HG02840 (cell line): Measurements from ENCODE around the gene RNF130.

Source experiments
- ATAC-seq: cut with Tn5 transposase; IDR thresholded peaks from one replicate; pipeline ENCODE4 v1.9.1; 2021; ENCODE audit warnings: mild to moderate bottlenecking, moderate library complexity, moderate number of reproducible peaks; ENCODE audit not compliant: unreplicated experiment, low FRiP score

The RNF130 gene, protein sequence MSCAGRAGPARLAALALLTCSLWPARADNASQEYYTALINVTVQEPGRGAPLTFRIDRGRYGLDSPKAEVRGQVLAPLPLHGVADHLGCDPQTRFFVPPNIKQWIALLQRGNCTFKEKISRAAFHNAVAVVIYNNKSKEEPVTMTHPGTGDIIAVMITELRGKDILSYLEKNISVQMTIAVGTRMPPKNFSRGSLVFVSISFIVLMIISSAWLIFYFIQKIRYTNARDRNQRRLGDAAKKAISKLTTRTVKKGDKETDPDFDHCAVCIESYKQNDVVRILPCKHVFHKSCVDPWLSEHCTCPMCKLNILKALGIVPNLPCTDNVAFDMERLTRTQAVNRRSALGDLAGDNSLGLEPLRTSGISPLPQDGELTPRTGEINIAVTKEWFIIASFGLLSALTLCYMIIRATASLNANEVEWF

DNA sequence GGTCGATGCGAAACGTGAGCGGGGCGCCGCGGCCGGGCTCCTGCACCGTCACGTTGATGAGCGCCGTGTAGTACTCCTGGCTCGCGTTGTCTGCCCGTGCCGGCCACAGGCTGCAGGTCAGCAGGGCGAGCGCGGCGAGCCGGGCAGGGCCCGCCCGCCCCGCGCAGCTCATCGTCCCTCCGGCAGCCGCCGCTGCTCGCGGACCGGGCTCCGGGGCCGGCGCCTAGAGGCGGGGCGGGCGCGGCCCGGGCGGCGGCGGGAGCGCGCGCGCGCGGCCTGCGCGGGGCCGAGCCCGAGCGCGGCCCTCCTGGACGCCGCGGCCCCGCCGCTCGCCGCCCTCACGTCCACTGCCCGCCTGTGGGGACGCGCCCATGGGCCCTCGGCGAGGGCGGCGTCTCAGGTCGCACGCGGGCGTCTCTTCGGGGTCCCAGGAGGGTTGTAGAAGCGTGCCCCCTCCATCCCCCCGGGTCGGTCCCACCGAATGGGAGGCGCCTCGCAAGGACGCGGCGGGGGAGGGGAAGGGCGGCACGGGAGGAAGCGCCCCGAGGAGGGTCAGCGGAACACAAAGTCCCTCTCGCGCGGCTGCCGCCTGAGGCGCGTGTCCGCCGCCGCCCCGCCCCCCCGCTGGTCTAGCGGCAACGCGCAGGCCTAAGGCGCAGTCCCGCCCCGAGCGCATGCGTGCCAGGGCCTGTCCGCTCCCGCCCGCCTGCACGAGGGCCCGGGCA, at the start of gene RNF130:
TSS of gene RNF130 (minus strand) at position 229 of the 725 bp plus-strand sequence. CDS start at position 172, 57 bp downstream.
- no peak for ATAC-seq

DNA sequence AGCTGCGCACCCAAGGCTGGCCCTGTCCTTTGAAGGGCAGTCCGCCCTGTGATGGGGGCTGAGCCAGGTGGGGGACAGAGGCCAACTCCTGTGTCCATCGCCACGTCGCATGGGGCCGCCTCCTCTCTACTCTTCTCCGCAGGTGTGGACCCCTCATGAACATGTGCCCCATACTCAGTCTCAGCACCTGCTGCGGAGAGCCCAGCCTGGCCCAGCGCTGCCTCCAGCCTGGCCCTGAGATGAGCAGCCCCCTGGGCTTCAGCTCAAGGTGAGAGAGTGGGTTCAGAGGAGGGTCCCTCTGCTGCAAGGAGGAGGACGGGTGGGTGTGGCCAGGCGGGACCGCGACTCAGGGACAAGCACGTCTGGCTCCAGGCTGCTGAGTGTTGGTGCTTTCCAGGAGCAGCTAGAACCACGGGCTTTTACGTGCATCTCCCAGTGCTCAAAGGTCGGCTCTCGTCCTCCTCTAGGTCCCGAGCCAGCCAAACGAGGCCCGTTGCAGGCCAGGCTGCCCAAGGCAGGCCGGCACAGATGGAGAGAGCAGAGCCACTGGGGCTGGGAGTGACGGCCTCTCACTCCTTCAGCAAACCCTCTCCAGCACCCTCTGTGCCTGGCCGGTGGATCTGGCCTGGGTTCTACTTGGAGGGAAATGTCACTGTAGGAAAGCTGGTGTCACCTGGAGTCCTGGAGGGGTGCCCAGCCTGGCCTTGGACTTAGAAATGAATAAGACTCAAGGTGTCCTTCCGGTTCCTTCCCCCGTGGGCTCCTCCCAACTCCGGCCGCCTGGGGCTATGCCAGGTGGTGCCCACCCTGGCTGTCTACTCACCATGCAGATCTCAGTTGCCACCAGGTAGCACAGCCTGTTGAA, 48.9 kb upstream of the RNF130 start:
- ATAC-seq = no peak

DNA sequence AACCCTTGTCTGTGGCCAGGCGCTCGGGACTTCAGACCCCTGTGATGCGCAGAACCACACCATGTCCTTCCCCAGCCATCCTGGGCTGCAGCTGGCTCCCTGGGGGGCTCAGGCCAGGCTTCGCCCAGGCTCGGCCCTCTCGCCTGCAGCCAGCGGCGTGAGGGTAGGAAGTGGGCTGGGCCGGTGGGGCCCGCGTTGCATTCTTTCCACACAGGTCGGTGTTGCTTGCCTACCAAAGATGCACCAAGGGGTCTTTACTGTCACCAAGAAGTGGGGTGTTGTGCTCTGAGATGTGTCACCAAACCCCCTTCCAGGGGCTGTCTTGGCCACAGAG, 48.3 kb upstream of the RNF130 start:
- no peak for ATAC-seq

DNA sequence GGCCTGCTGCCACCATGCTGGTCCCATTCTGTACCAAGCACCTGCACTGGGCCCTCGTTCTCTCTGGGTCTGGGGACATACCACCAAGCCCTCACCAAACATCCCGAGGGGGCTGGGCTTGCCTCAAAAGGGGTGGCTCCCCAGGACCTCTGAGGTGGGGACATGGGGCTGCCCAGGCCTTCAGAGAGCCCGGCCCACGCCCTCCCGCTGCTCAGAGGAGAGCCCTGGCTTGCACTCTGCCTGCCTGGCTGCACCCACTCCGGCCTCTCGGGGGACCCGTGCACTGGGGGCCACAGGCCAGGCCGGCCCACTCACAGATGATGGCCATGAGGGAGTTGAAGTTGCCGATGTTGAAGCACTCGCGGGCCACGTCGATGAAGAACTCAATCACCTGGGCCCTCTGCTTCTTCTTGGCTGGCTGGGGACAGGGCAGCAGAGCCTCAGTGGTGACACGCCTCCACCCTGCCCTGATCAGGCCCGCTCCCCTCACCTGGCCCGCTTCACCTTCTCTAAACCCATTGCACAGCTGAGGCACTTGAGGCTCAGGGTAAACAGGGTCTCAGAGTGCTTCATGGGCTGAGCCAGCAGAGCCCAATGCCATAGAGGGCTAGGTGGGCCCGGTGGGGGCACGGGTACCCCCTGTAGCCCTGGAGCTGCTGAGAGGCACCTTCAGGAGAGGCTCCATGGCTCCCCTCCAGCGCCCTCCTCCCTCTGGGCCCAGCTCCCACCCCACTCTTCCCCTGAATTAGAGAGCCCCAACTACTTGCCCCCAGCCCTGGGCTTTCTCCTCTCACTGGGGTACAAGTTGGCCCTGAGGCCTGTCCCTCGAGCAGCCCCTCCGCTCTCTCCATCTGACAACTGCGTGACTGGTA, 47.7 kb upstream of the RNF130 start:
- no peak for ATAC-seq

DNA sequence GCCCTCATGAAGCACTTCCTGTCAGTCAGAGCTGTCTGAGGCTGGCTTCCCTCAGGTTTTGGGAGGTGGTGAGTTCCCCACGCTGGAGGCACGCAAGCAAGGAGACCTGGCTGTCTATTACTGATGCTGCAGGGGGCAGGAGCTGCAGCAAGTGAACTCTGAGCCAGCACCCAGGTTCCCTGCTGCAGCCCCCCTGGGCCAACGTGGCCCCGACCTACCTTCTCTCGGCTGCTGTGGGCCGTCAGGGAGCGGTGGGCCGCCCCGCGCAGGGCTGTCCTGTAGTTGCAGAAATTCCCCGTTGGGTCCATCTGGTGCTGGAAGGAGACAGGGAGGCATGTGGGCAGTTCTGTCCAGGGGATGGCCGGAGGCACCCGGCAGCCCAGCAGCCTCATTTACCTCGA, 46.8 kb upstream of the RNF130 start:
- no peak for ATAC-seq

DNA sequence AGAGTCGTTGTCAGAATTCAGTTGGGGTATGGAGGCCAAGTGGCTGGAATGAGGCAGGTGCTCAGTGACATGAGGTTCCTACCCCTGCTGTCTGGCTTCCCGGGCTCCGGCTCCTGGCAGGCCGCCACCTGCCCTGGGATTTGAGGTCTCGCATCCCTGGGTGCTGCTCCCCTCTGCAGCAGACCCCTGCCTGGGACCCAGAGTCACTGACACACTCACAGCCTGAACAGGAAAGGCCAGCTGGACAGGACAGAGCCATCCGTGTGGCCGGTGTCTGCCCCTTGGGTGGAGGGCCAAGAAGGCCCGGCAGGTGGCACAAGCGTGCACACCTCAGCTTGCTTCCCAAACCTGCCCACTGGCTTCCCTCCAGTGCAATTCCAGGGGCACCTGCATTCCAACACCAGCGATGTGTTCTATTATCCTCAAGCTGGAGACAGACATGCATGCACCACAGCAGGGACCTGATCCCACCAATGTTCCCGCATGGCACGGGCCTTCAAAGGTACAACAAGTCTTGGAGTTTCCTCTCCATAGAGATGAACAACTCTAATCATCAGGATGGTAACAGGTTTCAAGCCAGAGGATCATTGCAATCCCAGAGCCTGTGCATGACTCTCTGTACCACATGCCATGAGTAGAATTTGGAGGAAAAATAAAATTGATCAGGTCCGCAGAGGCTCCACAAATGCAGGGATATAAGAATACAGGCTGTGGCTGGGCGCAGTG, 45.6 kb upstream of the RNF130 start:
- ATAC-seq = no peak

DNA sequence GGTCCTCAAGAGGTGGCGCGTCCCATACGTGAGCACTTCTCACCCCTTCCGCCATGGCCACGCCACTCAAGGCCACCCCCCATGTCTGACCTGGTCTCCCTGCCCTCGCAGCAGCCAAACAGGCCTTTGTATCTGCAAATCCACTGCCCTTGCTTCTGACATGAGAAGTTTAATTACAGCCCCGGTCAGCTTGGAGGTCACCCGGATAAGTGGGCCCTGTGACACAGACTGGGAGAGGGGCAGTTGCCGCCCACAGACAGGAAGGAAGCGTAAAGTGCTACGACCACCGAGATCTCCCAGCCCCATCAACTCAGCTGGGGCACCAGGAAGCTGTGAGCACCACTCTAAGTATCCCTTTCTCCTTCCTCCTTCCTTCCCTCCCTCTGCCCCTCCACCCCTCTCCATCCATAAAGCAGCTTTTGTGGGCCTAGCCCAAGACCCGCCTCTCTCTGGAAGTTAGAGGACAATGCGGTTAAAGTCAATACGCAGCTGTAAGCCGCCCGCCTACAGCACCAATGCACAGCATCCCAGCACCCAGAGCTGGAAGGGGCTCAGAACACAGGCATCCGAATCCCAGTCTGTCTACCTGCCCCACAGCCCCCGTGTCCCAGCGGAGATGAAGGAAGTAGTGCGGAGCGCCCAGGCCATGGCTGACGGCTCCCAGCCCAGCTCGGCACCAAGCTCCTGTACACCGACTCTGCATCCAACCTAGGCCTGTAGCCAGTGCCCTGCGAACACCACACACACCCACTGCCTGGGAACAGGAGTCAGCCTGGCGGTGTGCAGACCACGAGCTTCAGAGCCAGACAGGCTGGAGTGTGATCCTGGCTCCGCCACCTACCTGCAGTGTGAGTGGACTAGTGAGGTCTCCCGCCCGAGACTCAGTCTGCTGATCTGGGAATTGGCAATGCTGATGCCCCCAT, 44.8 kb upstream of the RNF130 start:
- no peak for ATAC-seq

DNA sequence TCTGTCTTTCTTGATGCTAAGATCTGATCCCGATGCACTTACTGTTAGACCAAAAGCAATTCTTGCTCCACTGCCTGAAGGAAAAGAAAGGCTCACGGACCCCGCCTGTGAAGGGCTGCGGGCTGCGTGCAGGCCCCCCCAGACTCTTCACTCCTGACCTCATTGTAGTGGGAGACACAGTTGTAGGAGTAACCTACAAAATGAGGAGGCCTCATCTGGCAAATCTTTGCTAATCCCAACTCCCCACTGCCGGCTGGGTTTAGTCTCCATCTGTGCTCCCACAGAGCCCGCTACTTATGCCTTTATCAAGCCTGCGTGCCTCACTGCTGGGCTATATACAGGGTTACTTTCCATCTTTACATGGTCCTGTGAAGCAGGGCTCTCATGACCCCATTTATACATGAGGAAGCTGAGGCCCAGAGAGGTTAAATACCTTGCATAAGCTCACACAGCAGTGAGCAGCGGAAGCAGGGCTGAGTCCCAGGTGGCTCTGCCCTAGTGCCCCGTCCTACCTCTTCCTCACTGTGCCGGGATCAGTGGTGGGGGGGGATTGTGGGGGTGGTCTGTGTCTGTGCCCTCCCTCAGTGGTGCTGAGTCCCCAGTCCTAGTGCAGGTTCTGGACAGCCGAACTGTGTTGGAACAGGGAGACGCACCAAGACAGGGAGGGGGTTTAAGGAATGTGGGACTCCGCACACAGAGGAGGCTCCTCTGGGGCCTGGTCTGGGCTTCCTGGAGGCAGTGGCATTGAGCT, 43.9 kb upstream of the RNF130 start:
- no peak for ATAC-seq

DNA sequence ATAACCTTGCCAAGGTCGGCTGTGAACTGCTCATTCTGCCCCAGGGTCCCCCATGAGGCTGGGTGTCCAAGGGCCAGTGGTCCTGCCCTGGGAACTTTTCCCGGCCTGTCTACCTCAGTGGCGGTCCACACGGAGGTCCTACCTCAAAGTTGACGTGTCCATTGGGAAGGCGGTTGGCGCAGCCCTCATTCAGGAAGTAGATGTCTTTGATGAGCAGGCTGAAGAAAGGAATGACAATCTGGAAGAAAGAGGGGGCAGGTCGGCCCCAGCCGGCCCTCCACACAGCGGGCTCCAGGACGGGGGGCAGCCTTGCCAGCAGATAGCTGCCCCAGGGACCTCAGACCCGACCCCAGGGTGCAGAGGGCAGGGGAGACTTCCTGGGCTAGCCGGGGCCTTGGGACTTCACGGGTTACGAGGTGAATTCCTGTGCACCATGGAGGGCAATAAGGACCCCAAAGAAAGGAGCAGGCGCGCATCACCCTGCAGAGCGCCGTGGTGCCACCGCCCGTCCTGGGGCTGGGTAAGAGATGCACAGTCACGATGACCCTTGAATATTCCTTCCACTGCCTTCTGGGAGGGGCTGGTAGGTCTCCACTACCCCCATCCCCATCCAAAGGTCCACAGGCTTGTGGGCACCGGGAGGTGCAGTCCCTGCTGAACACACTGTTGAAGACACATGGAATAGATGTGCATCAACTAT, 42.9 kb upstream of the RNF130 start:
- no peak for ATAC-seq

DNA sequence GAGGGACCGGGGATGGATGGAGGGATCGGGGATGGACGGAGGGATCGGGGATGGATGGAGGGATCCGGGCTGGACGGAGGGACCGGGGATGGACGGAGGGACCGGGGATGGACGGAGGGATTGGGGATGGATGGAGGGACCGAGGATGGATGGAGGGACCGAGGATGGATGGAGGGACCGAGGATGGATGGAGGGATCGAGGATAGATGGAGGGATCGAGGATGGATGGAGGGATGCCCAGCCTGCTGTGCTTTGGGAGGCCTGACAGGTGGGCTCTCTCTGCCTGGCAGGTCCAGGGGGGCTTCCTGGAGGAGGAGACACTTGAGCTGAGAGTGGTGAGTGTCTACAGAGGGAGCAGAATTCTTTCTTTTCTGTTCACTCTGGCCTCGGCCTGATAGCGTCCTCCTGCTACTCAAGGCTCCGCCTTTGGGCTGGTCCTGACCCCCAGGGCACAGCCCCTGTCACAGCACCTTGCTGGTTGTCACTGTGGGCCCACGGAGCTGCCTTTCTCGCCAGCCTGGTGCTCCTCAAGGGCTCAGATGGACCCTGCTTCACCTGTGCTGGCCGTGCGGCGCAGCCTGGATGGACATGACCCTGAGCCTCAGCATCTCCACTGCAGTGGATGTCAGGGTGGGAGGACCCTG, 42.2 kb upstream of the RNF130 start:
- no peak for ATAC-seq

DNA sequence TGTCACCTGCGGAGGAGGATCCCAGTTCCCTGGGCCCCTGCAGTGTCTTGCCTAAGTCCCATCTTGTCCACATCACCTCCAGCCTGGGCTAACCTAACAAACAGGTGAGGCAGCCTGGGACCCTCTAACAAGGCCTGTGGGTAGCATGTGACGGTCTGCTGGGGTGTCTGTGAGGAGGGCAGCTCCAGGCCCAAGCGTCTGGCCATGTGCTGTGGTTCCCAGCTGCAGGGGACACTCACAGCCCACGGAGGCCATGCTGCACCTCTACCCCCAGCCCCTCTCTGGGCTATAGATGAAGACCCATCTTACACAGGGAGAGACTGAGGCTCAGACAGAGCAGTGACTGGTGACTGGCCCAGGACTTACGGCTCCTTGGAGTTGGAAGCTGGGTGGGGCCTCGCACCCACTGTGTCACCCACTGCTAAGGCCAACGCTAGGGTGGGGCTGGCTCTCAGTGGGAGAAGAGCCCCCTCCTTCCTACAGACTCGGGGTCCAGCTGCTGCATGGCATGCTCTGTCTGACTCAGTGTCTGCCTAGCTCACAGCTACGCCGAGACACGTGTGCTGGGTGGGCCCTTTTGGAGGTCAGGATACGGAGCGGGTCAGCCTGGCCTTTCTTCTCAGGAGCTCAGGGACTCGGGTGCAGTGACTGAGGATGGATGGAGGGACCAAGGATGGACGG, 40.8 kb upstream of the RNF130 start:
- no peak for ATAC-seq

DNA sequence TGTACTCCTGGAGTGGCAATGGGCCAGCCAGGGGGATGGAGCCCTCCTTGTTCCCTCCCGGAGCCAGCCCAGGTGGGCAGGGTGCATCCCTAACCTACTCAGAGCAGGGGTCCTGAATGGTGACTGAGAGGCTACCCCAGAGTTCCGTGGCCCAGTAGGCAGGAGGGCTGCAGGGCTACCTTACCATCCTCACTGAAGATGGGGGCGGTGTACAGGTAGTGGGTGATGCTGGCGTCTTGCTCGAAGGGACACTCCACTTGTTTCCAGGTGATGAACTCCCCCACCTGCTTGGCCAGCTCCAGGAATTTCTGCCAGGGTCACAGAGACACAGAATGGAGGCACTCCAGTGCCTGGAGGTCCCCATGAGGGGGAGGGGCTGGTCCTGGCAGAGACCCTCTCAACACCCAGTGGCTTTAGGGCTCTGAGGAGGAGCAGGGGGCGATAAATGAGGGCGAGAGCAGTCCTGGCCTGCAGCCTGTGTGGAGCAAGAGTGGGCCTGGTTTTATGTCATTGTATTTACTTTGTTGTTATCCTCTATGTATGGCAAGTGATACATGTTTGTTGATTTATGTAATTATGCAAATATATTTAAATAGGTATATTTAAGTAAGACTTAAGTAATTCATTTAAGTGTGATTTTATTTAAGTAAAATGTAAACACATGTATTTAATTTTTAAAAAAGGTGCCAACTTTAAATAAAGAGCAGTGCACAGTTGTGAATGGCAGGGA, 39.9 kb upstream of the RNF130 start:
- ATAC-seq = no peak

DNA sequence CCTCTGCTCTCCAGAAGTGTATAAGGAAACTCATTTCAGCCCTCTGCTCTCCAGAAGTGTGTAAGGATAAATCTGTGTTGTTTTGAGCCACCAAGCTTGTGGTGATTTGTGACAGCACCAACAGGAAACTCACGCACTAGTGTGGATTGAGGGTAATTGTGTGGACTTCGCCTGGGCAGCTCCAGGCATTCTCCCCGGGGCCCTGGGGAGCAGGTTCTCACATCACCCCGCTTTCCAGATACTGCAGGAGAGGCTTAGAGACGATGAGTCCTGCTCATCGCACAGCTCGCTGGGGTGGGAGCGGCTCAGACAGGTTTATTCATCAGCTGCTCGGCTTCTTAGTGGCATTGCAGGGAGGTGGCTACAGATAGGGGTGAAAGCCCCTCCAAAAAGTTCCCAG, 38.4 kb upstream of the RNF130 start:
- no peak for ATAC-seq

DNA sequence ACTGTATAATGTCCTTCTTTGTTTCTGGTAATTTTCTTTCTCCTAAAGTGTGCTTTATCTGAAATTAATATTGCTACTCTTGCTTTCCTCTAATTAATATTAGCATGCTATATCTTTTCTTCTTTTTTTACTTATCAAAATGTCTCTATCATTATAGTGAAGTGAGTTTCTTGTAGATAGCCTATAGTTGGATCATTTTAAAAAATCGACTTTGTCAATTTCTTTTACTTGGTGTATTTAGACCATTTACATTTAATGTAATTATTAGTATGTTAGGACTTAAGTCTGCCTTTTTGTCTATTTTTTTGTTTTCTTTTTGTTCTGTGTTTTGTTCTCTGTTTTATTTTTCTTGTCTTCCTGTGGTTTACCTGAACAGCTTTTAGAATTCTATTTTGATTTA, 35.4 kb upstream of the RNF130 start:
- ATAC-seq = no peak

DNA sequence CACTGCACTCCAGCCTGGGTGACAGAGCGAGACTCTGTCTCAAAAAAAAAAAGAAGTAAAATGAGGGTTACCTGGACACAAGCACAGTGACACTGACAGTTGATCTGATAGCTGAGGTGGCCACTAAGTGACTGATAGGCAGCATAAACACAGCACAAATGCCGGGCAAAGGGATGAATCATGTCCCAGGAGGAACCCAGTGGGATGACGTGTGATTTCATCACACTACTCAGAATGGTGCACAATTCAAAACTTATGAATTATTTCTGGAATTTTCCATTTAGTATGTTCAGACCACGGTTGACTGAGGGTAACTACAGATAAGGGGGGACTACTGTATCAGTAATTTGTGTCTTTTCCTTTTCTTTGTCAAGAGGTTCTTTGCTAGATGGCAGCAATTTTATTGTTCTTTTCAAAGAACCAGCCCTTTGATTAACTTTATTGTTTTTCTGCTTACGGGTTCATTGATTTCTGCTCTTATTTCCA, 34.3 kb upstream of the RNF130 start:
- ATAC-seq = no peak
